Smooth muscle cell (in vitro differentiated cells): Measurements from ENCODE around the gene XYLT1. TPM values are rescaled to one million over a fixed set of nuclear protein-coding genes. Genes with fewer than 3 reads are reported as not detected.

Experiments
- DNase-seq: peaks from one replicate; lab custom pipeline; 2025; ENCODE audit not compliant: unreplicated experiment; lab: John Stamatoyannopoulos, UW
- H2AFZ ChIP-seq: fragments of 200-600 bp; sonication (generic); 2 replicates; pipeline ENCODE4 v1.6.0; 2016; ENCODE audit warnings: antibody characterized with exemption, low read depth, mild to moderate bottlenecking
- H3F3A ChIP-seq: fragments of 200-600 bp; sonication (generic); 2 replicates; pipeline ENCODE4 v1.6.0; 2017; ENCODE audit warnings: antibody characterized with exemption, low read depth
- H3K27ac ChIP-seq: fragments of 200-600 bp; sonication (generic); 2 replicates; pipeline ENCODE4 v1.5.1; 2016; ENCODE audit warnings: low read depth, mild to moderate bottlenecking
- H3K27me3 ChIP-seq: fragments of 200-600 bp; sonication (generic); 2 replicates; pipeline ENCODE4 v1.6.1; 2016; ENCODE audit warnings: low read depth, mild to moderate bottlenecking
- H3K36me3 ChIP-seq: fragments of 200-600 bp; sonication (generic); 2 replicates; pipeline ENCODE4 v1.5.1; 2016; ENCODE audit warnings: low read depth
- H3K4me1 ChIP-seq: fragments of 200-600 bp; sonication (generic); 2 replicates; pipeline ENCODE4 v1.5.1; 2016; ENCODE audit warnings: low read depth
- H3K4me2 ChIP-seq: fragments of 200-600 bp; sonication (generic); 2 replicates; pipeline ENCODE4 v1.6.0; 2016; ENCODE audit warnings: mild to moderate bottlenecking
- H3K4me3 ChIP-seq: fragments of 200-600 bp; sonication (generic); 2 replicates; pipeline ENCODE4 v1.5.1; 2016; ENCODE audit warnings: mild to moderate bottlenecking
- H3K79me2 ChIP-seq: fragments of 200-600 bp; sonication (generic); 2 replicates; pipeline ENCODE4 v1.6.0; 2016; ENCODE audit warnings: low read depth, mild to moderate bottlenecking
- H3K9ac ChIP-seq: fragments of 200-600 bp; sonication (generic); 2 replicates; pipeline ENCODE4 v1.6.0; 2016; ENCODE audit warnings: low read depth
- H3K9me3 ChIP-seq: fragments of 200-600 bp; sonication (generic); replicated peaks from 2 replicates; pipeline ENCODE4 v1.5.1; 2016; ENCODE audit warnings: low read depth
- H4K20me1 ChIP-seq: fragments of 200-600 bp; sonication (generic); 2 replicates; pipeline ENCODE4 v1.6.0; 2016; ENCODE audit warnings: low read depth
- CTCF ChIP-seq: fragments of 200-600 bp; sonication (generic); IDR thresholded peaks from 2 replicates; pipeline ENCODE4 v1.5.1; 2017; ENCODE audit warnings: borderline replicate concordance, mild to moderate bottlenecking, antibody characterized with exemption; ENCODE audit not compliant: insufficient read depth, poor library complexity, severe bottlenecking
- WGBS: methylation state at CpG from one replicate; pipeline ENCODE4 v1.1.7; 2016; ENCODE audit warnings: low lambda C conversion rate; 5-methylcytosine and 5-hydroxymethylcytosine counted together
- polyA plus RNA-seq: library from polyadenylated mRNA; unstranded; fragments of >200 nt; fragmentation: Nextera tagmentation; extraction: Ambion mirVana; gene quantifications from 2 replicates; pipeline ENCODE4 v1.2.1, GENCODE V29; 2016
- total RNA-seq: library from RNA; depleted of rRNA; stranded (reverse); fragments of >200 nt; gene quantifications from 2 replicates; pipeline ENCODE4 v1.2.3, GENCODE V29; 2014

Gene XYLT1
- total and polyA plus RNA-seq, 2 experiments from 2014 or later: 9.5 to 19.9 TPM

GRCh38 chr16:17392857-17393692 lies 77.7 kb downstream of the XYLT1 start:
- Histone ChIP-seq H3K79me2 (peaks cover 4% of the 10 kb centered on the region), H3K27ac (no peak overlapping the region), H3F3A (no peaks in the 10 kb centered on the region), H2AFZ (no peak overlapping the region), H3K9ac (no peak overlapping the region), H3K9me3 (no peaks in the 10 kb centered on the region), H3K36me3 (no peaks in the 10 kb centered on the region), H3K4me3 (no peak overlapping the region), H3K4me1 (peaks cover 13% of the 10 kb centered on the region), H3K27me3 (no peaks in the 10 kb centered on the region), H3K4me2 (no peak overlapping the region), H4K20me1 (peaks cover 87% of the 10 kb centered on the region)
- 74% methylated on average over 5 of the region's 5 CpGs for WGBS
- TF ChIP-seq CTCF: no peak
- DNase-seq: no peak

- no peak for TF ChIP-seq CTCF
- Histone ChIP-seq H3K27me3 (no peaks in the 10 kb centered on the region), H2AFZ (no peak overlapping the region), H3K79me2 (peaks cover 4% of the 10 kb centered on the region), H3K36me3 (no peaks in the 10 kb centered on the region), H3F3A (no peaks in the 10 kb centered on the region), H3K9me3 (no peaks in the 10 kb centered on the region), H3K27ac (no peak overlapping the region), H3K9ac (no peak overlapping the region), H3K4me2 (no peak overlapping the region), H4K20me1 (peaks cover 88% of the 10 kb centered on the region), H3K4me1 (peaks cover 9% of the 10 kb centered on the region), H3K4me3 (no peak overlapping the region)
- no peak for DNase-seq
- 80% methylated on average over 8 of the region's 8 CpGs for WGBS
Observed at GRCh38 chr16:17392127-17392856, 78.5 kb downstream of the XYLT1 start.

- H4K20me1 ChIP-seq: peaks cover 89% of the 10 kb centered on the region
- 90% methylated on average over 5 of the region's 5 CpGs for WGBS
- no peaks in the 10 kb centered on the region for H3K9me3 ChIP-seq
- H3K4me2 ChIP-seq: no peak overlapping the region
- no peak overlapping the region for H3K27ac ChIP-seq
- DNase-seq: no peak
- no peaks in the 10 kb centered on the region for H3K36me3 ChIP-seq
- no peak for TF ChIP-seq CTCF
- no peak overlapping the region for H3K4me3 ChIP-seq
- no peaks in the 10 kb centered on the region for H3K27me3 ChIP-seq
- H3K79me2 ChIP-seq: peaks cover 4% of the 10 kb centered on the region
- no peak overlapping the region for H2AFZ ChIP-seq
- no peak overlapping the region for H3K9ac ChIP-seq
- peaks cover 14% of the 10 kb centered on the region for H3K4me1 ChIP-seq
- no peaks in the 10 kb centered on the region for H3F3A ChIP-seq
Observed at GRCh38 chr16:17391715-17392114, 79.0 kb downstream of the XYLT1 start.
